CD14-positive monocyte (primary cell): ENCODE data around the gene TSPAN31. TPM values are rescaled to one million over a fixed set of nuclear protein-coding genes. Genes with fewer than 3 reads are reported as not detected.

Experiments
- DNase-seq, 3 donors: peaks; one replicate each; pipeline ENCODE4 v3.0.0-alpha.2; 2011 to 2022
- H2AFZ ChIP-seq: 2 replicates; pipeline ENCODE4 v1.6.0; 2012; ENCODE audit warnings: mild to moderate bottlenecking, low read depth, low read length, inconsistent platforms; ENCODE audit not compliant: insufficient read depth, poor library complexity, severe bottlenecking
- H3K27ac ChIP-seq, 2 donors: 1 replicate in 1 of 2; 2 replicates in 1 of 2; pipeline ENCODE4 v1.5.1; 2012 to 2013; ENCODE audit warnings: low read length in 2 of 2, control low read depth in 1 of 2, inconsistent platforms in 1 of 2, low read depth in 1 of 2, mild to moderate bottlenecking in 1 of 2
- H3K27me3 ChIP-seq, 2 donors: one replicate each; pipeline versions ENCODE4 v1.6.0 to v1.6.1; 2011 to 2013; ENCODE audit warnings: low read length in 2 of 2; ENCODE audit not compliant: control insufficient read depth in 2 of 2, insufficient read depth in 2 of 2
- H3K36me3 ChIP-seq, 2 donors: replicated peaks in 1 of 2; 1 replicate in 1 of 2; 2 replicates in 1 of 2; pipeline versions ENCODE4 v1.5.1 to v1.6.1; 2012 to 2013; ENCODE audit warnings: low read length in 2 of 2, control low read depth in 1 of 2, inconsistent platforms in 1 of 2, mild to moderate bottlenecking in 1 of 2; ENCODE audit not compliant: insufficient read depth in 2 of 2, control insufficient read depth in 1 of 2
- H3K4me1 ChIP-seq, 2 donors: 1 replicate in 1 of 2; 2 replicates in 1 of 2; pipeline versions ENCODE4 v1.5.1 to v1.6.1; 2012 to 2013; ENCODE audit warnings: low read length in 2 of 2, control low read depth in 1 of 2, inconsistent platforms in 1 of 2, mild to moderate bottlenecking in 1 of 2, moderate library complexity in 1 of 2; ENCODE audit not compliant: insufficient read depth in 2 of 2, control insufficient read depth in 1 of 2
- H3K4me2 ChIP-seq: replicated peaks from 2 replicates; pipeline ENCODE3; 2012; ENCODE audit warnings: low read length, moderate library complexity, mild to moderate bottlenecking; ENCODE audit not compliant: poor library complexity, severe bottlenecking; ENCODE audit errors: extremely low read depth
- H3K4me3 ChIP-seq, 3 experiments: fragments of 200-600 bp in 1 of 3; sonication (generic) in 1 of 3; replicated peaks in 1 of 3; 1 replicate in 2 of 3; 2 replicates in 1 of 3; pipeline ENCODE4 v1.5.1; 2011 to 2013; ENCODE audit warnings: low read length in 3 of 3, mild to moderate bottlenecking in 3 of 3, control low read depth in 2 of 3, low read depth in 2 of 3, inconsistent platforms in 1 of 3, moderate library complexity in 1 of 3
- H3K79me2 ChIP-seq: 2 replicates; pipeline ENCODE4 v1.6.0; 2012; ENCODE audit warnings: mild to moderate bottlenecking, control low read depth, inconsistent platforms, low read length, moderate library complexity; ENCODE audit not compliant: insufficient read depth
- H3K9ac ChIP-seq: 2 replicates; pipeline ENCODE4 v1.6.0; 2017; ENCODE audit warnings: low read length, mild to moderate bottlenecking; ENCODE audit not compliant: insufficient read depth, poor library complexity, severe bottlenecking
- H3K9me3 ChIP-seq, 2 donors: replicated peaks in 1 of 2; 1 replicate in 1 of 2; 2 replicates in 1 of 2; pipeline versions ENCODE4 v1.5.1 to v1.6.1; 2012 to 2013; ENCODE audit warnings: low read length in 2 of 2, control low read depth in 1 of 2; ENCODE audit not compliant: control insufficient read depth in 1 of 2, insufficient read depth in 1 of 2
- H4K20me1 ChIP-seq: 2 replicates; pipeline ENCODE4 v1.6.0; 2012; ENCODE audit warnings: mild to moderate bottlenecking, low read length, control low read depth, moderate library complexity; ENCODE audit not compliant: insufficient read depth
- H3K27ac Mint-ChIP-seq, 7 donors: one replicate each; pipeline ENCODE4 v1.8.0; 2020; ENCODE audit warnings: mild to moderate bottlenecking in 7 of 7, mixed read lengths in 7 of 7, moderate library complexity in 6 of 7, inconsistent platforms in 2 of 7
- H3K27me3 Mint-ChIP-seq, 3 donors: one replicate each; pipeline ENCODE4 v1.8.0; 2021 to 2022; ENCODE audit warnings: low read depth in 3 of 3, mild to moderate bottlenecking in 3 of 3, mixed read lengths in 3 of 3, moderate library complexity in 3 of 3, inconsistent platforms in 1 of 3
- H3K36me3 Mint-ChIP-seq, 2 donors: one replicate each; pipeline ENCODE4 v1.8.0; 2020; ENCODE audit warnings: mixed read lengths in 2 of 2, inconsistent platforms in 1 of 2, mild to moderate bottlenecking in 1 of 2
- H3K4me1 Mint-ChIP-seq: one replicate; pipeline ENCODE4 v1.8.0; 2020; ENCODE audit warnings: mild to moderate bottlenecking, mixed read lengths
- H3K4me3 Mint-ChIP-seq, 2 donors: one replicate each; pipeline ENCODE4 v1.8.0; 2020; ENCODE audit warnings: mild to moderate bottlenecking in 2 of 2, mixed read lengths in 2 of 2, moderate library complexity in 1 of 2
- H3K9me3 Mint-ChIP-seq, 7 donors: one replicate each; pipeline ENCODE4 v1.8.0; 2020 to 2022; ENCODE audit warnings: mixed read lengths in 7 of 7, mild to moderate bottlenecking in 6 of 7, moderate library complexity in 6 of 7, inconsistent platforms in 2 of 7
- WGBS: methylation state at CpG from one replicate; pipeline ENCODE4 v1.1.5; 2013; ENCODE audit warnings: missing lambda C conversion rate; ENCODE audit not compliant: insufficient coverage; 5-methylcytosine and 5-hydroxymethylcytosine counted together
- intact Hi-C, 2 donors: fragments of 100-400 bp; cut with micrococcal nuclease; formaldehyde crosslinking; loops; one replicate each; pipeline versions ENCODE4 v1.15.0 to v1.15.1; 2023
- polyA plus RNA-seq, 3 donors: library from polyadenylated mRNA; depleted of rRNA in 1 of 3; unstranded in 2 of 3; stranded (reverse) in 1 of 3; fragments of 300-500 nt in 2 of 3; fragments of >200 nt in 1 of 3; fragmentation: Illumina TruSeq in 2 of 3; gene quantifications; 1 replicate in 2 of 3; 2 replicates in 1 of 3; pipeline ENCODE4 v1.2.3, GENCODE V29; 2012 to 2021
- TF ChIP-seq, protein P1 (sequence below): fragments of 200-600 bp; IDR thresholded peaks from one replicate; pipeline ENCODE4 v1.8.0; 2022; ENCODE audit warnings: antibody characterized with exemption, mild to moderate bottlenecking

TSPAN31 gene
- polyA plus RNA-seq, 3 donors, result 20.6 to 48.1 (median 43.0) TPM

- no peak overlapping the region for H2AFZ ChIP-seq
- no peaks in the 10 kb centered on the region for H3K4me1 ChIP-seq
- peaks cover 3% of the 10 kb centered on the region for H3K4me1 Mint-ChIP-seq
- H3K27ac Mint-ChIP-seq, result peak overlapping the region in 2 of 7 donors; percentile 11 to 73
- no CpG with 5 or more reads among the region's 5 CpGs for WGBS
- no peak overlapping the region for H3K9ac ChIP-seq
- intact Hi-C loops, result no loop called here
- peaks cover 0 to 2% (median 1%) of the 10 kb centered on the region in 3 donors for H3K27me3 Mint-ChIP-seq
- no peaks in the 10 kb centered on the region for H3K27me3 ChIP-seq
- H3K36me3 Mint-ChIP-seq, result peaks cover 62 to 78% of the 10 kb centered on the region in 2 donors
- H3K9me3 ChIP-seq, result peaks cover 0 to 14% of the 10 kb centered on the region in 2 donors
- no peak for DNase-seq
- H3K36me3 ChIP-seq, result peaks cover 70 to 77% of the 10 kb centered on the region in 2 donors
- H3K4me3 ChIP-seq, result no peak overlapping the region
- peaks cover 0 to 15% (median 12%) of the 10 kb centered on the region in 7 donors for H3K9me3 Mint-ChIP-seq
- no peak overlapping the region for H3K27ac ChIP-seq
- H3K4me2 ChIP-seq, result no peak overlapping the region
- H4K20me1 ChIP-seq, result no peaks in the 10 kb centered on the region
- TF ChIP-seq, protein P1, sequence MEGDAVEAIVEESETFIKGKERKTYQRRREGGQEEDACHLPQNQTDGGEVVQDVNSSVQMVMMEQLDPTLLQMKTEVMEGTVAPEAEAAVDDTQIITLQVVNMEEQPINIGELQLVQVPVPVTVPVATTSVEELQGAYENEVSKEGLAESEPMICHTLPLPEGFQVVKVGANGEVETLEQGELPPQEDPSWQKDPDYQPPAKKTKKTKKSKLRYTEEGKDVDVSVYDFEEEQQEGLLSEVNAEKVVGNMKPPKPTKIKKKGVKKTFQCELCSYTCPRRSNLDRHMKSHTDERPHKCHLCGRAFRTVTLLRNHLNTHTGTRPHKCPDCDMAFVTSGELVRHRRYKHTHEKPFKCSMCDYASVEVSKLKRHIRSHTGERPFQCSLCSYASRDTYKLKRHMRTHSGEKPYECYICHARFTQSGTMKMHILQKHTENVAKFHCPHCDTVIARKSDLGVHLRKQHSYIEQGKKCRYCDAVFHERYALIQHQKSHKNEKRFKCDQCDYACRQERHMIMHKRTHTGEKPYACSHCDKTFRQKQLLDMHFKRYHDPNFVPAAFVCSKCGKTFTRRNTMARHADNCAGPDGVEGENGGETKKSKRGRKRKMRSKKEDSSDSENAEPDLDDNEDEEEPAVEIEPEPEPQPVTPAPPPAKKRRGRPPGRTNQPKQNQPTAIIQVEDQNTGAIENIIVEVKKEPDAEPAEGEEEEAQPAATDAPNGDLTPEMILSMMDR, result no peak
- no peak overlapping the region for H3K4me3 Mint-ChIP-seq
- H3K79me2 ChIP-seq, result no peaks in the 10 kb centered on the region
Measured at GRCh38 chr12:57729321-57729844, 15.5 kb upstream of the TSPAN31 start.

- Histone ChIP-seq H4K20me1 (no peaks in the 10 kb centered on the region), H3K27me3 (no peaks in the 10 kb centered on the region), H3K9ac (no peak overlapping the region), H3K27ac (no peak overlapping the region), H3K79me2 (no peaks in the 10 kb centered on the region), H3K4me2 (no peak overlapping the region), H3K9me3 (peaks cover 0 to 14% of the 10 kb centered on the region in 2 donors), H3K4me3 (no peak overlapping the region), H3K4me1 (no peaks in the 10 kb centered on the region), H3K36me3 (peaks cover 76 to 87% of the 10 kb centered on the region in 2 donors), H2AFZ (no peak overlapping the region)
- peak overlapping the region in 1 of 7 donors; percentile 60 for H3K27ac Mint-ChIP-seq
- peaks cover 0 to 1% (median 0%) of the 10 kb centered on the region in 3 donors for H3K27me3 Mint-ChIP-seq
- TF ChIP-seq, protein P1, result no peak
- no peaks in the 10 kb centered on the region for H3K4me1 Mint-ChIP-seq
- peaks cover 69 to 86% of the 10 kb centered on the region in 2 donors for H3K36me3 Mint-ChIP-seq
- H3K4me3 Mint-ChIP-seq, result no peak overlapping the region
- DNase-seq, result no peak
- peaks cover 0 to 15% (median 12%) of the 10 kb centered on the region in 7 donors for H3K9me3 Mint-ChIP-seq
- 98% methylated on average over 12 of the region's 13 CpGs for WGBS
- intact Hi-C loops, result no loop called here
Measured at GRCh38 chr12:57730336-57731067, 14.3 kb upstream of the TSPAN31 start.
